ENCODE data around the gene R3HDM4.

- no peak for TF ChIP-seq CTCF (conservative IDR thresholded peaks at IDR 0.05; ENCODE audit: low read length)
- no peak for TF ChIP-seq EZH2phosphoT487 (IDR thresholded peaks at IDR 0.05; ENCODE audit: borderline replicate concordance)
Measured at GRCh38 chr19:945401-946252, 32.6 kb upstream of the R3HDM4 start.

Data from Loucy (cell line).